Transverse colon (tissue), 4 donors: ENCODE results near the gene MYO7B.

Source experiments
- CTCF ChIP-seq, 5 experiments: fragments of 200-600 bp in 3 of 5; fragments of 450-650 bp in 2 of 5; sonication (generic) in 3 of 5; IDR thresholded peaks; 1 replicate in 2 of 5; 2 replicates in 3 of 5; pipeline ENCODE4 v1.5.1; 2016 to 2017; ENCODE audit warnings: antibody characterized with exemption in 5 of 5, inconsistent platforms in 3 of 5, mild to moderate bottlenecking in 2 of 5, moderate library complexity in 1 of 5
- EP300 ChIP-seq: sonication (generic); formaldehyde crosslinking; IDR thresholded peaks from one replicate; pipeline ENCODE4 v1.6.1; 2017; ENCODE audit warnings: antibody characterized with exemption, low read depth
- POLR2A ChIP-seq: fragments of 450-650 bp; IDR thresholded peaks from one replicate; pipeline ENCODE4 v1.6.1; 2016; ENCODE audit warnings: antibody characterized with exemption, mild to moderate bottlenecking, moderate library complexity
- POLR2AphosphoS5 ChIP-seq, 3 donors: sonication (generic); formaldehyde crosslinking; IDR thresholded peaks; one replicate each; pipeline ENCODE4 v1.6.1; 2016; ENCODE audit warnings: antibody characterized with exemption in 3 of 3

GRCh38 chr2:127560931-127561280, 25.4 kb downstream of the MYO7B start:
- TF ChIP-seq POLR2A (no peak), CTCF (IDR thresholded peaks at IDR 0.05) (no peak), POLR2AphosphoS5 (IDR thresholded peaks at IDR 0.05) (no peak), EP300 (no peak)
